SU-DHL-6 (cell line): ENCODE results near the gene SIX5.

Experiments
- H2AFZ ChIP-seq: fragments of 200-600 bp; sonication (generic); 2 replicates; pipeline ENCODE4 v1.6.1; 2014; ENCODE audit warnings: low read depth, mild to moderate bottlenecking, moderate library complexity, mixed read lengths, antibody characterized with exemption, low read length; ENCODE audit not compliant: severe bottlenecking
- H3F3A ChIP-seq: fragments of 200-600 bp; shearing (Covaris generic); 2 replicates; pipeline ENCODE4 v1.6.0; 2016; ENCODE audit warnings: antibody characterized with exemption, mild to moderate bottlenecking; ENCODE audit not compliant: insufficient read depth
- H3K27ac ChIP-seq: fragments of 200-600 bp; sonication (generic); 2 replicates; pipeline ENCODE4 v1.5.1; 2016; ENCODE audit warnings: low read depth, mild to moderate bottlenecking, low read length, moderate library complexity, mixed read lengths
- H3K27me3 ChIP-seq: fragments of 200-600 bp; sonication (generic), shearing (Covaris generic); 2 replicates; pipeline ENCODE4 v1.6.0; 2014; ENCODE audit warnings: mild to moderate bottlenecking, low read length
- H3K36me3 ChIP-seq: fragments of 200-600 bp; sonication (generic); 2 replicates; pipeline ENCODE4 v1.6.1; 2014; ENCODE audit warnings: mild to moderate bottlenecking, low read length, mixed read lengths
- H3K4me2 ChIP-seq: fragments of 300-600, 200-600 bp; shearing (Covaris generic), sonication (generic); 2 replicates; pipeline ENCODE4 v1.6.0; 2014; ENCODE audit warnings: low read length, low read depth, mild to moderate bottlenecking; ENCODE audit not compliant: poor library complexity, severe bottlenecking
- H3K4me3 ChIP-seq: fragments of 200-600 bp; sonication (generic); 2 replicates; pipeline ENCODE4 v1.5.1; 2014; ENCODE audit warnings: antibody characterized with exemption, low read length, mild to moderate bottlenecking, mixed read lengths; ENCODE audit not compliant: insufficient read depth, poor library complexity, severe bottlenecking
- H3K79me2 ChIP-seq: fragments of 200-600 bp; sonication (generic); 2 replicates; pipeline ENCODE4 v1.6.1; 2014; ENCODE audit warnings: mild to moderate bottlenecking, low read length, moderate library complexity; ENCODE audit not compliant: insufficient read depth
- H3K9ac ChIP-seq: fragments of 200-600 bp; sonication (generic); 2 replicates; pipeline ENCODE4 v1.7.0; 2014; ENCODE audit warnings: mild to moderate bottlenecking, low read length
- H3K9me2 ChIP-seq: fragments of 200-600 bp; sonication (generic); replicated peaks from 2 replicates; pipeline ENCODE4 v1.6.1; 2014; ENCODE audit warnings: low read length; ENCODE audit not compliant: insufficient read depth
- H3K9me3 ChIP-seq: fragments of 200-600 bp; sonication (generic); 2 replicates; pipeline ENCODE4 v1.6.1; 2014; ENCODE audit warnings: low read length, mixed read lengths; ENCODE audit not compliant: insufficient read depth
- H4K20me1 ChIP-seq: fragments of 200-600 bp; sonication (generic); 2 replicates; pipeline ENCODE4 v1.6.1; 2014; ENCODE audit warnings: low read depth, mild to moderate bottlenecking, antibody characterized with exemption, low read length, moderate library complexity, mixed read lengths
- EZH2phosphoT487 ChIP-seq: fragments of 200-600 bp; sonication (generic), shearing (Covaris generic); conservative IDR thresholded peaks from 2 replicates; pipeline ENCODE4 v1.6.1; 2018; ENCODE audit warnings: mild to moderate bottlenecking, antibody characterized with exemption, low read length, moderate library complexity, mixed read lengths
- TF ChIP-seq, protein P1 (sequence below): fragments of 200-600 bp; sonication (generic); IDR thresholded peaks from one replicate; pipeline ENCODE4 v1.5.1; 2017; ENCODE audit warnings: antibody characterized with exemption, mild to moderate bottlenecking, low read length, moderate library complexity; ENCODE audit not compliant: insufficient read depth, poor library complexity, severe bottlenecking

Gene SIX5

GRCh38 chr19:45792470-45793177 lies 23.6 kb upstream of the SIX5 start, which contains the start of gene DMWD:
TSS of gene DMWD (minus strand) at chr19:45792845. CDS start at chr19:45792756, 89 bp downstream.
- peaks cover 10% of the 10 kb centered on the region for H3K79me2 ChIP-seq
- H3F3A ChIP-seq, result no peaks in the 10 kb centered on the region
- H3K9ac ChIP-seq, result peak within 1 kb of the TSS; percentile 84
- H3K27me3 ChIP-seq, result no peaks in the 10 kb centered on the region
- H3K4me3 ChIP-seq, result peak within 1 kb of the TSS; percentile 97
- H2AFZ ChIP-seq, result peak within 1 kb of the TSS; percentile 53
- no peak within 1 kb of the TSS; the same call in 1 of the 2 replicates for H3K27ac ChIP-seq
- no peaks in the 10 kb centered on the region for H3K36me3 ChIP-seq
- H4K20me1 ChIP-seq, result no peaks in the 10 kb centered on the region
- TF ChIP-seq EZH2phosphoT487, result no peak
- TF ChIP-seq, protein P1, sequence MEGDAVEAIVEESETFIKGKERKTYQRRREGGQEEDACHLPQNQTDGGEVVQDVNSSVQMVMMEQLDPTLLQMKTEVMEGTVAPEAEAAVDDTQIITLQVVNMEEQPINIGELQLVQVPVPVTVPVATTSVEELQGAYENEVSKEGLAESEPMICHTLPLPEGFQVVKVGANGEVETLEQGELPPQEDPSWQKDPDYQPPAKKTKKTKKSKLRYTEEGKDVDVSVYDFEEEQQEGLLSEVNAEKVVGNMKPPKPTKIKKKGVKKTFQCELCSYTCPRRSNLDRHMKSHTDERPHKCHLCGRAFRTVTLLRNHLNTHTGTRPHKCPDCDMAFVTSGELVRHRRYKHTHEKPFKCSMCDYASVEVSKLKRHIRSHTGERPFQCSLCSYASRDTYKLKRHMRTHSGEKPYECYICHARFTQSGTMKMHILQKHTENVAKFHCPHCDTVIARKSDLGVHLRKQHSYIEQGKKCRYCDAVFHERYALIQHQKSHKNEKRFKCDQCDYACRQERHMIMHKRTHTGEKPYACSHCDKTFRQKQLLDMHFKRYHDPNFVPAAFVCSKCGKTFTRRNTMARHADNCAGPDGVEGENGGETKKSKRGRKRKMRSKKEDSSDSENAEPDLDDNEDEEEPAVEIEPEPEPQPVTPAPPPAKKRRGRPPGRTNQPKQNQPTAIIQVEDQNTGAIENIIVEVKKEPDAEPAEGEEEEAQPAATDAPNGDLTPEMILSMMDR, result no peak
- H3K4me2 ChIP-seq, result peak within 1 kb of the TSS; percentile 94
- H3K9me2 ChIP-seq, result no peaks in the 10 kb centered on the region
- no peaks in the 10 kb centered on the region for H3K9me3 ChIP-seq

- Histone ChIP-seq H3K9me3 (no peaks in the 10 kb centered on the region), H3K9me2 (no peaks in the 10 kb centered on the region), H3K27ac (no peak overlapping the region; the same call in 1 of the 2 replicates), H3K4me3 (peak overlapping the region; percentile 97), H3K4me2 (peak overlapping the region; percentile 94), H3K79me2 (peaks cover 10% of the 10 kb centered on the region), H4K20me1 (no peaks in the 10 kb centered on the region), H3K27me3 (no peaks in the 10 kb centered on the region), H3K9ac (peak overlapping the region; percentile 84), H3F3A (no peaks in the 10 kb centered on the region), H2AFZ (peak overlapping the region; percentile 53), H3K36me3 (no peaks in the 10 kb centered on the region)
- TF ChIP-seq, protein P1, result no peak
- TF ChIP-seq EZH2phosphoT487, result no peak
Observed at GRCh38 chr19:45791744-45792469, 22.9 kb upstream of the SIX5 start.

DNA sequence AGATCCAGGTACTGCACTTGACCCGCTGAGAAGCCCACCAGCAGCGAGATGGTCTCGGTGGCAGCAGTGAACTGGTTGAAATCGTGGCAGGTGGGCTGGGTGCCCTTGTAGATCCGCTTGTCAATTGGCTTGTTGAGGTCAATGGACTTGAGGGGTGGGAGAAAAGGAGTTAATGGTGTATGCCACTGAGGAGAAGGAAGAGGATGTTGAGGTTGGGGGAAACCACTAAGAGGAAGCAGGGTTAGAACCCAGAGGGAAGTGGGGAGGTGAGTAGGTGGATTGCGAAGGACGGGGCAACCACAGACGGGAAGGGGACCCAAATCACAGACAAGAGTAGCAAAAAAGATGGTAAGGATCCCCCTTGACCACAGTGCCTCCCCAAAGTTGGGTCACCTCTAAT lies 21.9 kb upstream of the SIX5 start:
- Histone ChIP-seq H3K27ac (no peak overlapping the region), H3K4me3 (no peak overlapping the region), H3K9me2 (no peaks in the 10 kb centered on the region), H4K20me1 (no peaks in the 10 kb centered on the region), H2AFZ (no peak overlapping the region), H3K27me3 (no peaks in the 10 kb centered on the region), H3K9ac (no peak overlapping the region), H3K4me2 (peak overlapping the region; percentile 94), H3K36me3 (no peaks in the 10 kb centered on the region), H3K9me3 (no peaks in the 10 kb centered on the region), H3K79me2 (peaks cover 10% of the 10 kb centered on the region), H3F3A (no peaks in the 10 kb centered on the region)
- no peak for TF ChIP-seq EZH2phosphoT487
- TF ChIP-seq, protein P1, result no peak
